Measurements from ENCODE around the gene SCD.
A peak's percentile ranks its signal among the peaks of the same experiment; 100 is the strongest.

SCD gene

GRCh38 chr10:100340948-100341847, 5.8 kb upstream of the SCD start:
- Histone ChIP-seq H3K9me3 (ENCODE audit: insufficient read depth, low read depth, low read length) (no peaks in the 10 kb centered on the region), H3K4me1 (ENCODE audit: insufficient read depth, low read length) (peaks cover 15% of the 10 kb centered on the region), H3K4me3 (ENCODE audit: low read length) (no peak overlapping the region), H3K27me3 (ENCODE audit: insufficient read depth, low read length) (no peaks in the 10 kb centered on the region), H3K36me3 (ENCODE audit: insufficient read depth, low read length) (no peaks in the 10 kb centered on the region), H3K27ac (ENCODE audit: low read depth, low read length) (no peak overlapping the region; the same call in 1 of the 2 replicates), H3K9ac (ENCODE audit: low read depth, low read length) (no peak overlapping the region)
- 81% methylated on average over 12 of the region's 12 CpGs for WGBS

- no peaks in the 10 kb centered on the region for H3K36me3 ChIP-seq (ENCODE audit: insufficient read depth, low read length)
- H3K9me3 ChIP-seq (ENCODE audit: insufficient read depth, low read depth, low read length): no peaks in the 10 kb centered on the region
- 58% methylated on average over 9 of the region's 9 CpGs for WGBS
- H3K9ac ChIP-seq (ENCODE audit: low read depth, low read length): no peak overlapping the region
- no peak overlapping the region for H3K4me3 ChIP-seq (ENCODE audit: low read length)
- H3K4me1 ChIP-seq (ENCODE audit: insufficient read depth, low read length): peaks cover 15% of the 10 kb centered on the region
- no peak overlapping the region for H3K27ac ChIP-seq (ENCODE audit: low read depth, low read length)
- H3K27me3 ChIP-seq (ENCODE audit: insufficient read depth, low read length): no peaks in the 10 kb centered on the region
Observed at GRCh38 chr10:100341953-100342626, 4.9 kb upstream of the SCD start.

- H3K36me3 ChIP-seq (ENCODE audit: insufficient read depth, low read length): no peaks in the 10 kb centered on the region
- H3K27ac ChIP-seq (ENCODE audit: low read depth, low read length): no peak overlapping the region
- no peaks in the 10 kb centered on the region for H3K27me3 ChIP-seq (ENCODE audit: insufficient read depth, low read length)
- H3K4me1 ChIP-seq (ENCODE audit: insufficient read depth, low read length): peaks cover 15% of the 10 kb centered on the region
- H3K9ac ChIP-seq (ENCODE audit: low read depth, low read length): no peak overlapping the region
- no peak overlapping the region for H3K4me3 ChIP-seq (ENCODE audit: low read length)
- WGBS: 82% methylated on average over 7 of the region's 7 CpGs
- H3K9me3 ChIP-seq (ENCODE audit: insufficient read depth, low read depth, low read length): no peaks in the 10 kb centered on the region
Observed at GRCh38 chr10:100342627-100342972, 4.4 kb upstream of the SCD start.

- H3K27ac ChIP-seq (ENCODE audit: low read depth, low read length): no peak overlapping the region
- peaks cover 24% of the 10 kb centered on the region for H3K4me1 ChIP-seq (ENCODE audit: insufficient read depth, low read length)
- WGBS: 96% methylated on average over 3 of the region's 3 CpGs
- H3K36me3 ChIP-seq (ENCODE audit: insufficient read depth, low read length): peaks cover 15% of the 10 kb centered on the region
- no peak overlapping the region for H3K9ac ChIP-seq (ENCODE audit: low read depth, low read length)
- no peak overlapping the region for H3K4me3 ChIP-seq (ENCODE audit: low read length)
- no peaks in the 10 kb centered on the region for H3K9me3 ChIP-seq (ENCODE audit: insufficient read depth, low read depth, low read length)
- H3K27me3 ChIP-seq (ENCODE audit: insufficient read depth, low read length): no peaks in the 10 kb centered on the region
Observed at GRCh38 chr10:100344241-100344788, 2.7 kb upstream of the SCD start.

GRCh38 chr10:100345570-100346330, 1.3 kb upstream of the SCD start:
- Histone ChIP-seq H3K27ac (ENCODE audit: low read depth, low read length) (peak overlapping the region; percentile 89), H3K36me3 (ENCODE audit: insufficient read depth, low read length) (peaks cover 30% of the 10 kb centered on the region), H3K4me3 (ENCODE audit: low read length) (peak overlapping the region; percentile 75), H3K27me3 (ENCODE audit: insufficient read depth, low read length) (no peaks in the 10 kb centered on the region), H3K9me3 (ENCODE audit: insufficient read depth, low read depth, low read length) (no peaks in the 10 kb centered on the region), H3K9ac (ENCODE audit: low read depth, low read length) (peak overlapping the region; percentile 63), H3K4me1 (ENCODE audit: insufficient read depth, low read length) (peaks cover 36% of the 10 kb centered on the region)
- 53% methylated on average over 9 of the region's 9 CpGs for WGBS

- under 1% methylated on average over 36 of the region's 36 CpGs for WGBS
- no peaks in the 10 kb centered on the region for H3K9me3 ChIP-seq (ENCODE audit: insufficient read depth, low read depth, low read length)
- no peaks in the 10 kb centered on the region for H3K27me3 ChIP-seq (ENCODE audit: insufficient read depth, low read length)
- peak overlapping the region; percentile 89 for H3K27ac ChIP-seq (ENCODE audit: low read depth, low read length)
- peak overlapping the region; percentile 63 for H3K9ac ChIP-seq (ENCODE audit: low read depth, low read length)
- H3K36me3 ChIP-seq (ENCODE audit: insufficient read depth, low read length): peaks cover 36% of the 10 kb centered on the region
- H3K4me1 ChIP-seq (ENCODE audit: insufficient read depth, low read length): peaks cover 33% of the 10 kb centered on the region
- H3K4me3 ChIP-seq (ENCODE audit: low read length): peak overlapping the region; percentile 75
Observed at GRCh38 chr10:100346351-100346764, 675 bp upstream of the SCD start.

- H3K9me3 ChIP-seq (ENCODE audit: insufficient read depth, low read depth, low read length): no peaks in the 10 kb centered on the region
- H3K27me3 ChIP-seq (ENCODE audit: insufficient read depth, low read length): no peaks in the 10 kb centered on the region
- under 1% methylated on average over 28 of the region's 32 CpGs for WGBS
- H3K9ac ChIP-seq (ENCODE audit: low read depth, low read length): peak overlapping the region; percentile 88
- peaks cover 36% of the 10 kb centered on the region for H3K4me1 ChIP-seq (ENCODE audit: insufficient read depth, low read length)
- peak overlapping the region; percentile 66 for H3K27ac ChIP-seq (ENCODE audit: low read depth, low read length)
- peak overlapping the region; percentile 75 for H3K4me3 ChIP-seq (ENCODE audit: low read length)
- H3K36me3 ChIP-seq (ENCODE audit: insufficient read depth, low read length): peaks cover 49% of the 10 kb centered on the region
Observed at GRCh38 chr10:100347568-100348195, 649 bp downstream of the SCD start.

GRCh38 chr10:100348389-100348927, 1.4 kb downstream of the SCD start:
- Histone ChIP-seq H3K27ac (ENCODE audit: low read depth, low read length) (no peak overlapping the region), H3K4me1 (ENCODE audit: insufficient read depth, low read length) (peaks cover 36% of the 10 kb centered on the region)

GRCh38 chr10:100349087-100349486, 2.1 kb downstream of the SCD start:
- peak overlapping the region; percentile 14; the same call in 1 of the 2 replicates for H3K9ac ChIP-seq (ENCODE audit: low read depth, low read length)
- no peaks in the 10 kb centered on the region for H3K9me3 ChIP-seq (ENCODE audit: insufficient read depth, low read depth, low read length)
- no peaks in the 10 kb centered on the region for H3K27me3 ChIP-seq (ENCODE audit: insufficient read depth, low read length)
- H3K4me3 ChIP-seq (ENCODE audit: low read length): peak overlapping the region; percentile 75
- peaks cover 62% of the 10 kb centered on the region for H3K36me3 ChIP-seq (ENCODE audit: insufficient read depth, low read length)
- H3K4me1 ChIP-seq (ENCODE audit: insufficient read depth, low read length): peaks cover 36% of the 10 kb centered on the region
- H3K27ac ChIP-seq (ENCODE audit: low read depth, low read length): no peak overlapping the region
- WGBS: 86% methylated on average over 5 of the region's 5 CpGs

More at GRCh38 chr10:100348389-100348927, 1.4 kb downstream of the SCD start:
- 54% methylated on average over 3 of the region's 3 CpGs for WGBS
- H3K27me3 ChIP-seq (ENCODE audit: insufficient read depth, low read length): no peaks in the 10 kb centered on the region
- no peaks in the 10 kb centered on the region for H3K9me3 ChIP-seq (ENCODE audit: insufficient read depth, low read depth, low read length)
- H3K4me3 ChIP-seq (ENCODE audit: low read length): peak overlapping the region; percentile 75
- H3K9ac ChIP-seq (ENCODE audit: low read depth, low read length): peak overlapping the region; percentile 88
- H3K36me3 ChIP-seq (ENCODE audit: insufficient read depth, low read length): peaks cover 55% of the 10 kb centered on the region

GRCh38 chr10:100349672-100350071, 2.6 kb downstream of the SCD start:
- peak overlapping the region; percentile 75 for H3K4me3 ChIP-seq (ENCODE audit: low read length)
- 81% methylated on average over 3 of the region's 3 CpGs for WGBS
- peaks cover 68% of the 10 kb centered on the region for H3K36me3 ChIP-seq (ENCODE audit: insufficient read depth, low read length)
- H3K27ac ChIP-seq (ENCODE audit: low read depth, low read length): no peak overlapping the region
- H3K9ac ChIP-seq (ENCODE audit: low read depth, low read length): no peak overlapping the region
- no peaks in the 10 kb centered on the region for H3K27me3 ChIP-seq (ENCODE audit: insufficient read depth, low read length)
- peaks cover 36% of the 10 kb centered on the region for H3K4me1 ChIP-seq (ENCODE audit: insufficient read depth, low read length)
- H3K9me3 ChIP-seq (ENCODE audit: insufficient read depth, low read depth, low read length): no peaks in the 10 kb centered on the region

All from HUES64 (cell line).